GM21360 (cell line): ENCODE measurements around the gene VGLL4.
A peak's percentile ranks its signal among the peaks of the same experiment; 100 is the strongest.
"Not testable (repeated sequence)": the region's sequence is repeated elsewhere in the genome, so short reads cannot be mapped to it uniquely, and the experiment has no call there.

Experiments used
- ATAC-seq: cut with Tn5 transposase; IDR thresholded peaks from one replicate; pipeline ENCODE4 v1.9.1; 2021; ENCODE audit warnings: mild to moderate bottlenecking, moderate library complexity; ENCODE audit not compliant: unreplicated experiment

The VGLL4 gene

GRCh38 chr3:11607816-11608215 lies 35.9 kb downstream of the VGLL4 start:
- ATAC-seq: no peak

DNA sequence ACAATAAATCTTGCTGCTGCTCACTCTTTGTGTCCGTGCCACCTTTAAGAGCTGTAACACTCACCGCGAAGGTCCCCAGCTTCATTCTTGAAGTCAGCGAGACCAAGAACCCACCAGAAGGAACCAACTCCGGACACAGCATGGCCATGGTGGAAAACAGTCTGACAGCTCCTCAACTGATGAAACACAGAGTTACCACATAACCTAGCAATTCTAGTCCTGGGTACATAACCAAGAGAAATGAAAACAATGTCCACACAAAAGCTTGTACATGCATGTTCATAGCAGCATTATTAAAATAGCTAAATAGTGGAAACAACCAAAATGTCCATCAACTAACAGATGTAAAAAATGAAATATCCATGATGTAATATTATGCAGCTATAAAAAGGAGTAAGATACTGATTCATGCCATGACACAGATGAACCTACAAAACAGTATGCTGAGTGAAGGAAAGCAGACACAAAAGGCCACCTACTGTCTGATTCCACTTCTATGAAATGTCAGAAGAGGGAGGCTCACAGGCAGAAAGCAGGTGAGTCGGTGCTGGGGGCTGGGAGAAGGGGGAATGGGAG lies 36.8 kb downstream of the VGLL4 start:
- ATAC-seq: no peak

- no peak for ATAC-seq
Observed at GRCh38 chr3:11606090-11606784, 37.5 kb downstream of the VGLL4 start.

GRCh38 chr3:11605398-11605797 lies 38.3 kb downstream of the VGLL4 start:
- no peak for ATAC-seq

- peak; percentile 33 for ATAC-seq
Observed at GRCh38 chr3:11604139-11604892, 39.4 kb downstream of the VGLL4 start.

DNA sequence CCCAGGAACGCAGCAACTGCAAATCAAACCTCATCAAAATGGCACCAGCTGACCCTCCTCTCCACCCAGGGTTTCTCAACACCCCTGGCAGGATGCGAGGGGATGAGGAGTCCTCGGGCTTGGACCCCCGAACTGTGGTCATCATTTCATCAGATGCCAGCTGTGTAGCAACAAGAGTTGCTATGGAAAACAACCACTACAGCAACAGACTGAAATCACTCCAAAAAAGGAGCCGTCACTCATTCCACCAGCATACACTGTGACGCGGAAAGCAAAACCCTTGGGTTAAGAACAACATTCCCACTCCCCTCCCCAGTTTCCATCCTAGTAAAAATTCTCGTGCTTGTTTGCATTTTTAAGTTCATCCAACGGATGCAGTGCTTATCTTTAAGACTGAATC lies 40.1 kb downstream of the VGLL4 start:
- no peak for ATAC-seq

- ATAC-seq: no peak
Observed at GRCh38 chr3:11602886-11603527, 40.7 kb downstream of the VGLL4 start.

DNA sequence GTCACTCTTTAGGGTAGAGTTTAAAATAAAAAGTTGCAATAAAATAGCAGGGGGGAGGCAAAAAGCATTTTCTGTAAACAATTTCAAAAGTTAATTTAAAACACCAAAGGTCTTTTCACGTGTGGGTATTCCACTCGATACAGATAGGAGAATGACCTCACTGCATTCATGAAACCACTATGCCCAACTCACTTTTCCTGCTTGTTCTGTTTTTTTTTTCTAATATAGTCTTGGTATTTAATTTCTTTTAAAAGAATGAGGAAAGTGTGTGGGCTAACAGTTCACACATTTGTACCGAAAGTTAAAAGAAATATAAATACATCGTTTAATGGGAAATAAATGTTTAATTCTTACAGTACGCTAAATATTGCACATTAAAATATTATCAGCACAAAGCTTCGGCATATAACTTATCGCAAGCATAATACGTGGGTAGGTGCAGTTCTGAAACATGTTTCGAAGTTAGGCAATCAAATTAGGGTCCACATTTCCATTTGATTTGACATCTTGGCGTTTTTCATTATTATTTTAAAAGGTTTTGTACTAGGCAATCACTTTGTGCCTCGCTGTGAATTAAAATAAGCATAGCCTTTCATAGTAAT lies 41.4 kb downstream of the VGLL4 start:
- no peak for ATAC-seq

DNA sequence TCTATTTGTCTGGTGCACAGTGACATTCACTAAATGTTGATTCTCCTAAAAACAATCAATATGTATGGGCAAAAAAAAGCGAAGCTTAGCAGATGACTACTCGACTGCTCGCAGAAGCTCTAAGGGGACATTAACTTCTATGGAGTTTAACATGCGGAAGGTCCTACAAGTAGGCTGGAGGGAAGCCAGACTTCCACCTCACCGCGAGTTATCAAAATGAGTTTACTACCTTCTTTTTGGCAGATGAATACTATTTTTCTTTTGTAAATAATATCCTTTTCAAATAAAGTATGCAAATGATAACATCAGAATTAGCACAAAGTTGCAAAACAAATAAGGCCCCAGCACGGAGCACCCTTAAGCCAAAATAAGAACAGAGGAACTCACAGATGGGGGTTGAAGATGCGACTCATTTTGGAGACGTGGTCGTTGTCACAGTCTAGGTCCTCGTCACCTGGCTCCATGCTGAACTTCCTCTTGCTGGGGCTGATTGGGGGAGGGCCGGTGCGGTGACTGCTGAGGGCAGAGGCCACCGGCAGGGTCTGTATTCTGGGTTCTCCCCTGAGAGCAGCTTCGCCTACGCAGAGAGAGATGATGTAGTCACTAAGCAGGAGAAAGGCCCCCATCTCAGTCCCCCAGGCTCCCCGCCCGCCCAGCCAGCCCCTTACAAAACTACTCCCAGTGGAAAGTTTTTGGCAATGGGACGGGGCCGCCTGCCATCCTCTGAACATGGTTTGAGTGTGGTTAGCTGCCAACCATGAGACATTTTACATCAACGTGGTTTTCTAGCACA lies 42.1 kb downstream of the VGLL4 start:
- ATAC-seq: peak; percentile 77

- ATAC-seq: no peak
Observed at GRCh38 chr3:11600501-11601282, 43.0 kb downstream of the VGLL4 start.

DNA sequence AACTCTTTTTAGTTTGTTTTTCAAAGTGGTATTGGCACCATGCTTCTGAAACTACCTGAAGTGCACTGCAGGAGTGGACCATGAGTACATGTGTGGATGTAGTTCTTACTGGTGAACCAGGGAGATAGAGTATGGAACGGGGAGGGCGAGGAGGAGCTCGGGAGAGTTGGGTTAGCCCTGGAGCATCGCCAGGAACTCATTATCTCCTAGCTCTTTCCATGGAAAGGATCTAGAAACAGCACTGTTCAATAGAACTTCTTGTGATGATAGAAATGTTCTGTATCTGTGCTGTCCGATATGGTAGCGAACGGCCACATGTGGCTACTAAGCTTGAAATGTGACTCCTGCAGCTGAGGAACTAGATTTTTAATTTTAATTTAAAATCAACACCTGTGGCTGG lies 47.3 kb downstream of the VGLL4 start:
- no peak for ATAC-seq

DNA sequence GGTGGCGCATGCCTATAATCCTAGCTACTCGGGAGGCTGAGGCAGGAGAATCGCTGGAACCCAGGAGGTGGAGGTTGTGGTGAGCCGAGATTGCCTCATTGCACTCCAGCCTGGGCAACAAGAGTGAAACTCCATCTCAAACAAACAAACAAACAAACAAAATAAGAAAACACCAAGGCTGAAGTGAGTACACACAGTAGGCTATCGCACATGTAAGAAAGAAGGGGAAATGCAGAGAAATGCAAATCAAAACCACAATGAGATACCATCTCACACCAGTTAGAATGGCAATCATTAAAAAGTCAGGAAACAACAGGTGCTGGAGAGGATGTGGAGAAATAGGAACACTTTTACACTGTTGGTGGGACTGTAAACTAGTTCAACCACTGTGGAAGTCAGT lies 48.7 kb downstream of the VGLL4 start:
- not testable (repeated sequence) for ATAC-seq

GRCh38 chr3:11593318-11594034 lies 50.2 kb downstream of the VGLL4 start:
- no peak for ATAC-seq

DNA sequence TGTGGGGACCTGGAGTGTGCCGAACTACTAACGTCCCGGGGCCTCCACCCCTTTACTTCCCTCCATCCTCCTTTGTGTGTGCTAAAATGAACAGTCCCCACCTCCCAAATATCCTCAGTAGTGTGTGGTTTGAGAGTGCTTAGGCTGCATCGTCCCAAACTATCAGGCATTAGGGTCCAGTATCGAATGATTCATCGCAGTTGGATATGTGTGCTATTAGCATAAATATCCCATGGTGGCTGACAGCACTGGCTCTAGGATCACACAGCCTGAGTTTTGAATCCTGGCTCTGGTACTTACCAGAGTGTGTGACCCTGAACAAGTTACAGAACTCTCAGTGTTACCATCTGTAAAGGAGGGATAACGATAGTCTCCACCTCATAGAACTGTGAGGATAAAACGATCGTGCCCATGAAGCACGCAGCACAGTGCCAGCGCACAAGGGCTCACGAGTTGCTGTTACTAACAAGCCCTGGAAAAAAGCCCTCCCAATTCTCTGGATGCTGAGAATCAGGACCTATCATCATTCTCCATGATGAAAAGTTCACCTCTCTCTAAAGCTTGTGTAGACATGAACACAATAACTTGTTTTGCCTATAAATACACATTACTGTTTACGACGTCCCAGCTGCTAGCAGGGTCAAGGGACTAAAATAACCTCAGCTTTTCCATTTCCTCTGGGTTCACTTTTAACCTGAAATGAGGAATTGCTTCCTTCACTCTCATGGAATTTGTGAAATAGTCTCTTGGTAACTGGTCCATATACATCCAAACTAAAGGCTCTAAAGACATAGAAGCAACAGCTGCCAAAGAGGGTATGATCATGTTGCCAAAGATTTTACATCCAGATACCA lies 51.0 kb downstream of the VGLL4 start:
- ATAC-seq: no peak

GRCh38 chr3:11591391-11592282 lies 52.1 kb downstream of the VGLL4 start:
- ATAC-seq: no peak

- ATAC-seq: no peak
Observed at GRCh38 chr3:11591002-11591355, 52.7 kb downstream of the VGLL4 start.

DNA sequence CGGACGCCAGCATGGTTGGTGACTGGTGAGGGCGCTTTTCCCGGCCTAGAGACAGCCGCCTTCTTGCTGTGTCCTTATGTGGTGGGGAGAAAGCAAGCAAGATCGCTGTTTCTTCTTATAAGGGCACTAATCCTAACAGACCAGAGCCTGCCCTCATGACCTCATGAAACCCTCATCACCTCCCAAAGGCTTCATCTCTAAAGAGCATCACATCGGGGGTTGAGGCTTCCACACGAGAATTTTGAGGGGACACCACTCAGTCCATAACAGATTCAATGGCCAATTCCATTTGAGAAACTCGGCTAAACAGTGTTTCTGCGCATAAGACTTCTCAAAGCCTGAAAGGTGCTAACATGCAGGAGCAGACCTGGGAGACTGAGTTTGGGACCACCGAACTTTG lies 54.0 kb downstream of the VGLL4 start:
- no peak for ATAC-seq
